Measurements from ENCODE around the gene RIOK1. TPM values are rescaled to one million over a fixed set of nuclear protein-coding genes. Genes with fewer than 3 reads are reported as not detected.

The RIOK1 gene
- total RNA-seq, 1 donor from 2014 or later: 15.5 TPM

DNA sequence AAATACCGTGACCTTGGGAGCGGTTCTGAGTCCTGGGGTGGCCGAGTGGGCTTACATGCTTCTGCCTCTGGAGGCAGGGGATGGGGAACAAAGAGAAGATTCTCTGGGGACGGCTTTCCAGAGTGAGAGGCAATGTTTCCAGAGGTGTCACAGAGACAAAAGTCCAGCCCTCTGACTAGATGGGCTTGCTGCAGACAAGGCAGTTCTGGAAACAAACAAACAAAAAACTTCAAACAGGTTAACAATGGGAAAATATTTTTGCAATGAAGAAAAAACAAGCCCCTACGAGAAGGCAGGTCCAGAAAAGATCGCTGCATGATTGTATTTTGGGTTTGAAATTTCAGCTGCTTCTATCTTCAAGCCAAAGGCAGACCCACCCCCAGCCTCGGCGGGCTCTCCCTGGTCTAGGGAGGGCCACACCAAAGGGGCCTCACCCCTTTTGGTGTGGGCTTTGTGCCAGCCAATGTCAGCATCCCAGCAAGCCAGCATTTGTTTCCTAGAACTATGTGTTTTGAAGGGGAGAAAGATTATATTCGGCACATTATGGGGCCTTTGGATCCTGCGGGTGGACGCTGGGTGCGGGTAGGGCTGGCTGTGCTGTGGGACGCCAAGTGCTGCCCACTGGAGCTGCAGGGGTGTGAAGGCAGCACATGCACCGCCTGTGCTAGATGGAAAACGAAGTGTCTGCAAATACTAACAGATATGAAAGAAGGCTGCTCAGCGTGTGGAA lies 42.9 kb downstream of the RIOK1 start:
- H3K27me3 ChIP-seq (ENCODE audit: control insufficient read depth, insufficient read depth, low read length): no peaks in the 10 kb centered on the region
- TF ChIP-seq CTCF (IDR thresholded peaks at IDR 0.05; ENCODE audit: insufficient read depth, low read length, poor library complexity, severe bottlenecking): no peak
- no peak for DNase-seq (ENCODE audit: low read depth)
- no peaks in the 10 kb centered on the region for H3K36me3 ChIP-seq (ENCODE audit: control insufficient read depth, insufficient read depth, low read length)
- H3K4me3 ChIP-seq (ENCODE audit: low read depth, low read length): no peak overlapping the region

GRCh38 chr6:7433121-7433617 lies 43.6 kb downstream of the RIOK1 start:
- no peak for TF ChIP-seq CTCF (IDR thresholded peaks at IDR 0.05; ENCODE audit: insufficient read depth, low read length, poor library complexity, severe bottlenecking)
- DNase-seq (ENCODE audit: low read depth): no peak
- Histone ChIP-seq H3K4me3 (ENCODE audit: low read depth, low read length) (no peak overlapping the region), H3K36me3 (ENCODE audit: control insufficient read depth, insufficient read depth, low read length) (no peaks in the 10 kb centered on the region), H3K27me3 (ENCODE audit: control insufficient read depth, insufficient read depth, low read length) (no peaks in the 10 kb centered on the region)

- no peaks in the 10 kb centered on the region for H3K36me3 ChIP-seq (ENCODE audit: control insufficient read depth, insufficient read depth, low read length)
- no peak overlapping the region for H3K4me3 ChIP-seq (ENCODE audit: low read depth, low read length)
- no peak for TF ChIP-seq CTCF (IDR thresholded peaks at IDR 0.05; ENCODE audit: insufficient read depth, low read length, poor library complexity, severe bottlenecking)
- no peaks in the 10 kb centered on the region for H3K27me3 ChIP-seq (ENCODE audit: control insufficient read depth, insufficient read depth, low read length)
- DNase-seq (ENCODE audit: low read depth): no peak
These were observed 45.1 kb downstream of the RIOK1 start for GRCh38 chr6:7434672-7435071.

- Histone ChIP-seq H3K36me3 (ENCODE audit: control insufficient read depth, insufficient read depth, low read length) (no peaks in the 10 kb centered on the region), H3K27me3 (ENCODE audit: control insufficient read depth, insufficient read depth, low read length) (no peaks in the 10 kb centered on the region), H3K4me3 (ENCODE audit: low read depth, low read length) (no peak overlapping the region)
- no peak for DNase-seq (ENCODE audit: low read depth)
- no peak for TF ChIP-seq CTCF (IDR thresholded peaks at IDR 0.05; ENCODE audit: insufficient read depth, low read length, poor library complexity, severe bottlenecking)
These were observed 48.4 kb downstream of the RIOK1 start for GRCh38 chr6:7438011-7438410.

GRCh38 chr6:7439228-7439627 lies 49.6 kb downstream of the RIOK1 start:
- no peak for TF ChIP-seq CTCF (IDR thresholded peaks at IDR 0.05; ENCODE audit: insufficient read depth, low read length, poor library complexity, severe bottlenecking)
- Histone ChIP-seq H3K4me3 (ENCODE audit: low read depth, low read length) (no peak overlapping the region), H3K27me3 (ENCODE audit: control insufficient read depth, insufficient read depth, low read length) (no peaks in the 10 kb centered on the region), H3K36me3 (ENCODE audit: control insufficient read depth, insufficient read depth, low read length) (no peaks in the 10 kb centered on the region)
- DNase-seq (ENCODE audit: low read depth): no peak

- Histone ChIP-seq H3K27me3 (ENCODE audit: control insufficient read depth, insufficient read depth, low read length) (no peaks in the 10 kb centered on the region), H3K36me3 (ENCODE audit: control insufficient read depth, insufficient read depth, low read length) (no peaks in the 10 kb centered on the region), H3K4me3 (ENCODE audit: low read depth, low read length) (no peak overlapping the region)
- no peak for TF ChIP-seq CTCF (IDR thresholded peaks at IDR 0.05; ENCODE audit: insufficient read depth, low read length, poor library complexity, severe bottlenecking)
- DNase-seq (ENCODE audit: low read depth): no peak
These were observed 50.9 kb downstream of the RIOK1 start for GRCh38 chr6:7440476-7440875.

All from kidney epithelial cell (primary cell).